PC-3 (cell line): ENCODE data around the gene PIK3C3.

Experiments
- EZH2 ChIP-seq: fragments of 300-600 bp; sonication (generic); IDR thresholded peaks from one replicate; pipeline ENCODE4 v1.6.1; 2017; ENCODE audit warnings: antibody characterized with exemption, mild to moderate bottlenecking, low read length; ENCODE audit not compliant: unreplicated experiment
- EZH2phosphoT487 ChIP-seq: fragments of 300-600 bp; sonication (generic); IDR thresholded peaks from 2 replicates; pipeline ENCODE4 v1.6.1; 2018; ENCODE audit warnings: mild to moderate bottlenecking, antibody characterized with exemption, low read length, borderline replicate concordance
- TF ChIP-seq, protein P1 (sequence below): fragments of 300-600 bp; sonication (generic); conservative IDR thresholded peaks from 2 replicates; pipeline ENCODE4 v1.5.1; 2017; ENCODE audit warnings: antibody characterized with exemption, low read depth, mild to moderate bottlenecking, low read length

DNA sequence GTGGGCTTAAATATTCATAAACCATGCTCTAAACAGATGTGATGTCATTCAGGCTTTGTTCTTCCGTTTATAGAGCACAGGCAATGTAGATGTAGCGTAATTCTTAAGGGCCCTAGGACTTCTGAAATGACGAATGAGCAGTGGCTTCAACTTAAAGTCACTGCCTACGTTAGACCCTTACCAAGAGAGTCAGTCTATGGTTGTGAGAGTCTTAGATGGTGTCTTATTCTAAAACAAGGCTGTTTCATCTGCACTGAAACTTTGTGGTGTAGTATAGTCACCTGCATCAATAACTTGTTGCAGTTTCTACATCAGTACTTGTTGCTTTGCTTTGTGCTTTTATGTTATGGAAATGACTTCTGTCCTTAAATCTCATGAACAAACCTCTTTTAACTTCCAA, 56.0 kb downstream of the PIK3C3 start:
- TF ChIP-seq, protein P1, sequence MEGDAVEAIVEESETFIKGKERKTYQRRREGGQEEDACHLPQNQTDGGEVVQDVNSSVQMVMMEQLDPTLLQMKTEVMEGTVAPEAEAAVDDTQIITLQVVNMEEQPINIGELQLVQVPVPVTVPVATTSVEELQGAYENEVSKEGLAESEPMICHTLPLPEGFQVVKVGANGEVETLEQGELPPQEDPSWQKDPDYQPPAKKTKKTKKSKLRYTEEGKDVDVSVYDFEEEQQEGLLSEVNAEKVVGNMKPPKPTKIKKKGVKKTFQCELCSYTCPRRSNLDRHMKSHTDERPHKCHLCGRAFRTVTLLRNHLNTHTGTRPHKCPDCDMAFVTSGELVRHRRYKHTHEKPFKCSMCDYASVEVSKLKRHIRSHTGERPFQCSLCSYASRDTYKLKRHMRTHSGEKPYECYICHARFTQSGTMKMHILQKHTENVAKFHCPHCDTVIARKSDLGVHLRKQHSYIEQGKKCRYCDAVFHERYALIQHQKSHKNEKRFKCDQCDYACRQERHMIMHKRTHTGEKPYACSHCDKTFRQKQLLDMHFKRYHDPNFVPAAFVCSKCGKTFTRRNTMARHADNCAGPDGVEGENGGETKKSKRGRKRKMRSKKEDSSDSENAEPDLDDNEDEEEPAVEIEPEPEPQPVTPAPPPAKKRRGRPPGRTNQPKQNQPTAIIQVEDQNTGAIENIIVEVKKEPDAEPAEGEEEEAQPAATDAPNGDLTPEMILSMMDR = no peak
- TF ChIP-seq EZH2 = no peak
- no peak for TF ChIP-seq EZH2phosphoT487
